HT-29 (cell line): Measurements from ENCODE around the gene NARS2. TPM values are rescaled to one million over a fixed set of nuclear protein-coding genes. Genes with fewer than 3 reads are reported as not detected.
A peak's percentile ranks its signal among the peaks of the same experiment; 100 is the strongest.
"Not testable (repeated sequence)": the region's sequence is repeated elsewhere in the genome, so short reads cannot be mapped to it uniquely, and the experiment has no call there.

Source experiments
- DNase-seq: peaks from one replicate; pipeline ENCODE4 v3.0.0-alpha.2; 2015; ENCODE audit warnings: low spot score
- total RNA-seq: library from RNA; depleted of rRNA; stranded (reverse); fragments of >200 nt; shearing (Covaris generic); gene quantifications from 2 replicates; pipeline ENCODE4 v1.2.3, GENCODE V29; 2014

The NARS2 gene
- total RNA-seq, 1 experiment from 2014 or later, result 14.0 TPM

GRCh38 chr11:78576549-78577097 is 2.0 kb upstream of the NARS2 start:
- no peak for DNase-seq

DNA sequence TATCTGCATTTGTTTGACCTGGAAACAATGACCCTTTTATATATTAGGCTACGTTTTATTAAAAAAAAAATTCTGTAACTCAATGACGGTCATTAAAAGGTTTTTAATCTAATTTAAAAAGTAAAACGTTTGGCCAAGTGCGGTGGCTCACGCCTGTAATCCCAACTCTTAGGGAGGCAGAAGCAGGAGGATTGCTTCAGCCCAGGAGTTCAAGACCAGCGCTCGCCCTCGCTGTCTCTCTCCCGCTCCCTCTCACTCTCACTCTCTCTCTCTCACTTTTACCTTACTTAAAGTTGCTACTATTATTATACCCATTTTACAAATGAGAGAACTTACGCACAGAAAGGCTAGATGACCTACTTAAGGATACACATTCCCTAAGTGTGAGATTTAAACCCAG is 814 bp upstream of the NARS2 start:
- no peak for DNase-seq

GRCh38 chr11:78573681-78574080 is 983 bp downstream of the NARS2 start:
- no peak for DNase-seq

GRCh38 chr11:78573271-78573670 is 1.4 kb downstream of the NARS2 start:
- DNase-seq, result no peak

- no peak for DNase-seq
Measured at GRCh38 chr11:78572394-78572793, 2.3 kb downstream of the NARS2 start.

GRCh38 chr11:78570031-78570430 is 4.6 kb downstream of the NARS2 start:
- DNase-seq, result no peak

GRCh38 chr11:78567209-78567608 is 7.5 kb downstream of the NARS2 start:
- DNase-seq, result no peak

GRCh38 chr11:78564490-78565467 is 9.9 kb downstream of the NARS2 start:
- peak; percentile 89 for DNase-seq

DNA sequence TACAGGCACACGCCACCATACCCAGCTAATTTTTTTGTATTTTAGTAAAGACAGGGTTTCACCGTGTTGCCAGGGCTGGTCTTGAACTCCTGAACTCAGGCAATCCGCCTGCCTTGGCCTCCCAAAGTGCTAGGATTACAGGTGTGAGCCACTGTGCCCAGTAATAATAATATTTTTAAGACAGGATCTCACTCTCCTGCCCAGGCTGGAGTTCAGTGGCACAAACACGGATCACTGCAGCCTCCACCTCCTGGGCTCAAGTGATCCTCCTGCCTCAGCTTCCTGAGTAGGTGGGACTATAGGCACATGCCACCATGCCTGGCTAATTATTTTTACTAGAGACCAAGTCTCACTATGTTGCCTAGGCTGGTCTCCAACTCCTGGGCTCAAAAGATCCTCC is 10.6 kb downstream of the NARS2 start:
- not testable (repeated sequence) for DNase-seq

GRCh38 chr11:78563090-78563489 is 11.6 kb downstream of the NARS2 start:
- DNase-seq, result not testable (repeated sequence)

DNA sequence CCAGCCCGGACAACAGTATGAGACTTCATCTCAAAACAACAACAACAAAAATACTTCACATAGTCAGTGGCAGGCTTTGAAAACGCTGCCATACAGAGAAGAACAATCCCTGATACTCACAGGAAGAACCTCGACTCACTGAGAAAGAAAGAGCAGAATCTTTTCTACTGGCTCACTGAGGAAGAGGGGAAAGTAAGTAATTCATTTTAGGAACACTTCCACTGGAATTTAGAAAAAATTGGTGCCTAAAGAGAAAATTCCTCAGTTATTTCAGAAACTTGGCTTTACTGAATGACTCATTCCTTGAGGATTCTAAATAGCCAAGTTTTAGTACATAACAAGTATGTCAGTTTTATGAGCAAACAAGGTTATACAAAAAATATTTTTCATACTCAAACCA is 12.3 kb downstream of the NARS2 start:
- peak; percentile 7 for DNase-seq

DNA sequence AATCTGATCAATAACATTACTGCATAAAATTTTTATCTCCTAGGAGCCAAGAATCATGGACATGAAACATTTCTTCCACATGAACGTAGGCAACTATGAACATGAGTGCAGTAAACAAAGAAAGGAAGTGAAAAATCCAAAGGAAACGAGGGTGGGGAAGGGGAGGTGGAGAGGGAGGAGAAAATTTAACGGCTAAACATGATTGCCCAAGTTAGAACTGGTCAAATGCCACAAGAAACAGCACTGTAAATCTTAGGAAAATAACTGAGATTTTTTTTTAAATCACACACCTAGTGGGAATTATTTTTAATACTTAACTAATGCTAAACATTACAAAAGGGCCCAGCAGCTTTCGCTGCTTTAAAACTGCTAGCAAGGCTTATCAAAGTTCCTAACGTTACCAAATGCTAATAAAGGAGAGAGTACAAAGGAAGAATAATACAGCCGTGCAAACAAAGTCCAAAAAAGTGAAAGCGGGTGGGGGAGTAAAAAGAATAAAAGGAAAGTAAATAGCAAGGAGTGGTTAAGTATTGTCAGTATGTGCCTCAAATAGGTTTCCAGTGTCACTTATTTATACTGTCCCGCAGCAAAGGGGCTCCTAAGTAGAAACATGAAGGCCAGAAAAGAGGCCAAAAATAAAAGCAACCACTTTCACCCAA is 13.7 kb downstream of the NARS2 start:
- DNase-seq, result peak; percentile 33

DNA sequence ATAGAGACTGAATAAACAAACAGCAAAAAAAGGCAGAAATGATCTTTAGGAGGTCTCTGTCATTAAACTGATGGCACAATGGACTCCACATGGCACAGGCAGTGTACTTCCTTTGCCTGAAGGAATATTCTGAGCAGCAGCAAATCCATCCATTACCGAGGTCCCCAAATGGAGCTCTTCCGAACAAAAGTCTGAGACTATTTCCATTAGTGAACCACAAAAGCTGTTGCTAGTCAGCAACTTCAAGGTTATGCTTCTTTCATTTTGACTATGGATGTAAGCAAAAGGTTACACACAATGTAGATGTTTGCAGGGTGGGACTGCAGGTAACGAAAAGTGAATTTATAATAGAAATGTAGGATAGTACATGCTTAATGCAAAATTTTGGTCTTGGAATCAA is 14.5 kb downstream of the NARS2 start:
- DNase-seq, result no peak

- no peak for DNase-seq
Measured at GRCh38 chr11:78557236-78557635, 17.4 kb downstream of the NARS2 start.

GRCh38 chr11:78555592-78555991 is 19.1 kb downstream of the NARS2 start:
- DNase-seq, result no peak

- DNase-seq, result no peak
Measured at GRCh38 chr11:78552881-78553280, 21.8 kb downstream of the NARS2 start.

DNA sequence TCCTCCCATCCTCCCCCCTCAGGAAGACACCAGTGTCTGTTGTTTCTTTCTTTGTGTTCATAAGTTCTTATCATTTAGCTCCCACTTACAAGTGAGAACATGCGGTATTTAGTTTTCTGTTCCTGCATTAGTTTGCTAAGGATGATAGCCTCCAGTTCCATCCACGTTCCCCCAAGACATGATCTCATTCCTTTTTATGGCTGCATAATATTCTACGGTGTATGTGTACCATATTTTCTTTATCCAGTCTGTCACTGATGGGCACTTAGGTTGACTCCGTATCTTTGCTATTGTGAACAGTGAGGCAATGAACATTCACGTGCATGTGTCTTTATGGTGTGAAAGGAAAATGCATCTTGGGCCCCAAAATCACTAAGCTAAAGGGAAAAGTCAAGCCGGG is 22.5 kb downstream of the NARS2 start:
- DNase-seq, result not testable (repeated sequence)

GRCh38 chr11:78551066-78551465 is 23.6 kb downstream of the NARS2 start:
- no peak for DNase-seq

DNA sequence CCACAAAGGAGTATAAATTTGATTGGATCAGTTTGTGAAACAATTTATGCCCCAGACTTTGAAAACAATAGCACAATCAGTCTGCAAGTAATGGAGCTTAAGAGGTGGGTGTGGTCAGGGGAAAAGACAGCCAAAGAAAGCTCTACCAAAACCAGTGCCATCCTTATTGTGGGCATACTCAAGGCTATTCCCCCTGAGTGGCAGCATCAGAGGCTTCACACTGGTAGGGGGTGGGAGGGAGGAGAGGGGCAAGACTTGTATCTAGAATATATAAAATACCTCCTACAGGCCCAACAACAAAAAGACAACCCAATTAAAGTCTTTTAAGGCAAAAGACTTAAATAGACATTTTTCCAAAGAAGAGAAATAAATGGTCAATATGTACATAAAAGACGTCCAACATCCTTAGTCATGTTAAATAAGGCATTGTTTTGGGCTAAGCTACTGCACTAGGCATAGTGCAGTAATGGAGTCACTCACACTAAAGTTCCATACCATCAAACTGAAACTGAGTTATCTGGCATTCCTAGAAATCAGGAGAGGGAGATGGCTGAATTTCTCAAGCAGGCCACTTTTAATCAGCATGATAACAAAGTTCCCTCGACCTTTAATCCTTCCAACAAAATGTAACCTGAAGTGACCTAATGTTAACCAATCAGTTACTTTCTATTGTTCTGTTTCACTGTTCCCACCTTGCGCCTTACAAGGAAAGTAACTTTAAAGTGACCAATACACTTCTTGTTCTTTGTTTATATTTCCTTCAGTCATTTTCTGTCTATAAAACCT is 24.8 kb downstream of the NARS2 start:
- DNase-seq, result no peak

- no peak for DNase-seq
Measured at GRCh38 chr11:78548911-78549590, 25.6 kb downstream of the NARS2 start.
